HEK293T (cell line): ENCODE measurements around the gene OR51B4.

Source experiments
- BHLHE40 ChIP-seq: fragments of 450-650 bp; IDR thresholded peaks from 2 replicates; pipeline ENCODE4 v1.6.1; 2016; ENCODE audit warnings: mild to moderate bottlenecking, moderate library complexity, borderline replicate concordance
- CTBP1 ChIP-seq: fragments of 450-650 bp; IDR thresholded peaks from 2 replicates; pipeline ENCODE4 v1.6.1; 2016; ENCODE audit warnings: borderline replicate concordance
- ELF4 ChIP-seq: fragments of 450-650 bp; IDR thresholded peaks from 2 replicates; pipeline ENCODE4 v1.6.1; 2017; ENCODE audit warnings: antibody characterized with exemption
- FOXA1 ChIP-seq: fragments of 450-650 bp; IDR thresholded peaks from 2 replicates; pipeline ENCODE4 v1.6.1; 2016; ENCODE audit warnings: mild to moderate bottlenecking
- SP1 ChIP-seq: fragments of 450-650 bp; IDR thresholded peaks from 2 replicates; pipeline ENCODE4 v1.6.1; 2017
- SUZ12 ChIP-seq: fragments of 450-650 bp; IDR thresholded peaks from 2 replicates; pipeline ENCODE4 v1.6.1; 2016; ENCODE audit warnings: mild to moderate bottlenecking
- TARDBP ChIP-seq: fragments of 450-650 bp; IDR thresholded peaks from 2 replicates; pipeline ENCODE4 v1.6.1; 2016
- ZNF384 ChIP-seq: fragments of 450-650 bp; IDR thresholded peaks from 2 replicates; pipeline ENCODE4 v1.6.1; 2016
- TF ChIP-seq, protein P1 (sequence below): fragments of 450-650 bp; IDR thresholded peaks from 2 replicates; pipeline ENCODE4 v1.6.1; 2016

GRCh38 chr11:5307256-5308019 lies 5.7 kb upstream of the OR51B4 start:
- TF ChIP-seq FOXA1 (no peak), CTBP1 (no peak), SUZ12 (no peak), TARDBP (no peak), SP1 (no peak), ELF4 (no peak), BHLHE40 (no peak), ZNF384 (no peak)
- TF ChIP-seq, protein P1, sequence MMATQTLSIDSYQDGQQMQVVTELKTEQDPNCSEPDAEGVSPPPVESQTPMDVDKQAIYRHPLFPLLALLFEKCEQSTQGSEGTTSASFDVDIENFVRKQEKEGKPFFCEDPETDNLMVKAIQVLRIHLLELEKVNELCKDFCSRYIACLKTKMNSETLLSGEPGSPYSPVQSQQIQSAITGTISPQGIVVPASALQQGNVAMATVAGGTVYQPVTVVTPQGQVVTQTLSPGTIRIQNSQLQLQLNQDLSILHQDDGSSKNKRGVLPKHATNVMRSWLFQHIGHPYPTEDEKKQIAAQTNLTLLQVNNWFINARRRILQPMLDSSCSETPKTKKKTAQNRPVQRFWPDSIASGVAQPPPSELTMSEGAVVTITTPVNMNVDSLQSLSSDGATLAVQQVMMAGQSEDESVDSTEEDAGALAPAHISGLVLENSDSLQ, result no peak
